HG02981 (cell line): Measurements from ENCODE around the gene RSKR.
A peak's percentile ranks its signal among the peaks of the same experiment; 100 is the strongest.
"Not testable (repeated sequence)": the region's sequence is repeated elsewhere in the genome, so short reads cannot be mapped to it uniquely, and the experiment has no call there.

Experiments
- ATAC-seq: cut with Tn5 transposase; IDR thresholded peaks from one replicate; pipeline ENCODE4 v1.9.1; 2021; ENCODE audit warnings: mild to moderate bottlenecking, moderate library complexity; ENCODE audit not compliant: unreplicated experiment

RSKR gene

DNA sequence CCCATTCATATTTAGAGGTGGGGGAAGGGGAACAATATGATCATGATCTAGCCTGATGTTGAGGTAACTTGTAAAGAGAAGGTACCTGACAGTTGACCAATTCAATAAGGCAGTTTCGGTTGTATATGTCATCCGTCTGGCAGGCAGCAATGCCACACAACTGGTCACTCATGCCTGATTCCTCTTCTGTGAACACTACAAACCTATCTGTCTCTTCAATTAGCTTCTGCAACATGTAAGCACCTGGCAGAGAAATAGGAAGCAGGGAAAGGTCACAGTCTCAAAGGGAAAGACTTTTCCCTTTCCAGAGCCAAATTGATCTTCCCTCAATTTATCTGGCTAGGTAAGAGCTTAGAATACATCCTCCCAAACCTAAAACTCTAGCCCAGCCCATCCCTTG lies 10.2 kb upstream of the RSKR start:
- ATAC-seq = no peak

- no peak for ATAC-seq
Measured at GRCh38 chr17:28623696-28624095, 9.7 kb upstream of the RSKR start.

- no peak for ATAC-seq
Measured at GRCh38 chr17:28622186-28622585, 8.2 kb upstream of the RSKR start.

- ATAC-seq = no peak
Measured at GRCh38 chr17:28620010-28620409, 6.0 kb upstream of the RSKR start.

GRCh38 chr17:28618464-28618863 lies 4.5 kb upstream of the RSKR start:
- no peak for ATAC-seq

GRCh38 chr17:28616281-28616680 lies 2.3 kb upstream of the RSKR start:
- no peak for ATAC-seq

- no peak for ATAC-seq
Measured at GRCh38 chr17:28615260-28615940, 1.4 kb upstream of the RSKR start.

GRCh38 chr17:28612936-28613872 lies 781 bp downstream of the RSKR start:
- no peak for ATAC-seq

DNA sequence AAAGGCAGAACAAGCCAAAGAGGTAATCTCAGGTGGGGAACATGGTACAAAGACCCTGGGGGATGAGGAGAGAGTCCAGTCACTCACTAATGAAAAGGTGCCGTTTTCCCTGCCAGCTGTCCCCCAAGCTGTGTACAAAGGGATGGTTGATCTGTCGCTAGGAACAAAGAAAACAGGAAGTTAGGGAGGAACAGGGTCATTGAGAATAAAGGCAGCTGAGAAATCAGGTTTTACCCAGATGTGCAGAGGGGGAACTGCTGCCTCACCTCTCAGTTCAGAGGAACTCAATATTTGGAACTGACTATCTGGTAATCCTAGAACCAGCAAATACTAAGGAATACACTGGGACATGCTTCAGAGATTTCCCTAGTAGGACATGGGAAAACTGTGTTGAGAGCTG lies 1.5 kb downstream of the RSKR start:
- ATAC-seq = no peak

- ATAC-seq = no peak
Measured at GRCh38 chr17:28610376-28610775, 3.6 kb downstream of the RSKR start.

GRCh38 chr17:28604031-28604430 lies 10.0 kb downstream of the RSKR start:
- ATAC-seq = not testable (repeated sequence)

DNA sequence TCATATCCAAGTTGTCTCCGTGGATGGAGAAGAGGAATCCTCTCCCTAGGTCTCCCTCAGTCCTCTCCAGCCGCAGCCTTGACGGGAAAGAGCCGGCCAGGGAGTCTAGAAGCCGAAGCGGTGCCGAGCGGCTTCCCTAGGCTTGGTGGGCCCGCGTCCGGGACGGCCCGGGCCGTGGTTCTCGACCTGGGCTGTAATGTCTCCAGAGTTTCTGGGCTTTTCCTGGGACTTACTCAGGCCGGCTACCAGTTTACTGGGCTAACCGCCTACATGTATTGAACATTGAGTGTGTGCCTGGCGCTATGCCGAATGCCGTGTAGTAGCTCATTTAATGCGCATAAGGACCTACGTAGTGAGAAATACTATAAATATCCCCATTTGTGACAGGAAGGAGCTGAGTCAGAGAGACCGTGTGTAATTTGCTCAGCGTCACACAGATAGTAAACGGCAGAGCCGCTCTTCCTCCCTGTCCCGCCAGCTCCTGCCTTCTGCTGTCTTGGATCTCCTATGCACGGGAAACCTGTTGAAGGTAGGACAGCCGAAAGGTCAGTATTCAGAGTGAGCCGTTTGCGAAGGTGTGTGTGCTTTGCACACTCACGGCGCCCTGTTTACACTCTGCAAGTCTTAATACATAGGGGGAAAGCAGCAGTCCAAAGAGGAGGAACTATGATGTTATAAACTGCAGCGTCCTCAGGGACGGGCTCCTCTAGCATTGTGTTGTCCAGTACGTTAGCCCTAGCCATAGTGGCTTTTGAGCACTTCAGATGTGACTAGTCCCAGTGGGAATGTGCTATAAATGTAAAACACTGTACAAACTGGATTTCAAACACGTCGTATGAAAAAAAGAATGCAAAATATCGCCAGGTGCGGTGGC lies 14.4 kb downstream of the RSKR start:
- peak; percentile 43 for ATAC-seq

- peak; percentile 80 for ATAC-seq
Measured at GRCh38 chr17:28598799-28599310, 15.1 kb downstream of the RSKR start, which contains the start of gene SPAG5. TSS of gene SPAG5 (minus strand) at chr17:28599025. CDS start at chr17:28598946, 79 bp downstream.

DNA sequence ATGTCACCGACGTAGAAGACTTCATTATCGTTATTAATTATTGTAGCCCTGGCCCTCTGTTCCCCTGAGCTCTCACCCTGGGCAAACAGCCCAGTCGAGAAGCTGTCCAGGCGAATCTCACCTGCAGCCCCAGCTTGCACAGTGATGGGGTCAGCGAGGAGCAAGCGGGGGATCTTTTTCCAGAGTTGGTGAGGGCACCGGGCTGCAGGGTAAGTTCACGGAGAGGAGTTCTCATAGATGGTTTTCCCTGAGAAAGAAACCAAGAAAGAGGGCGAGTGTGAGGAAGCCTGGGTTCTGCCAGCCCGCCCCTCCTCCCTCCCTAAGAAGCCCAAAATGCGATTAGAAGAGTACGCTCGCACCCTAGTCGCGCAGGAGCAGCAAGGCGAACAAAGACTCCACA lies 15.6 kb downstream of the RSKR start:
- no peak for ATAC-seq

- no peak for ATAC-seq
Measured at GRCh38 chr17:28597606-28598383, 16.2 kb downstream of the RSKR start.

DNA sequence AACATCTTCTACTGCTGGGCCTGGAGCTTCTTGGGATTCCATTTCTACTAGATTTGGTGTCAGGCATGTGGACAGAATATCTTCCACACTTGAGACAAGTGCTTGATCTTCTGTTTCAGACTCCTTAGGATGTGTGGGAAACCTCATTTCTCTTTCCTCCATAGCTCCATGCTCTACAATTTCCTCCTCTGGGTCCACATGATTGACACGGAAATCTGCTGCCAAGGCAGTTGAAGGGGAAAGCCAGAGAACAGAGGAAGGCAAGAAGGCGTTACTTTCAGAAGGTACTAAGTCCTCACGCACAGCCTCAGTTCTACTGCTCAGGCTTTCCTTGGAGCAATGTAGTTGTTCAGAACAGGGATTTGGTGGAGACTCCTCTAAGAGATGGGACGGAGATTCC lies 21.7 kb downstream of the RSKR start:
- no peak for ATAC-seq

- ATAC-seq = no peak
Measured at GRCh38 chr17:28585851-28586250, 28.1 kb downstream of the RSKR start.

DNA sequence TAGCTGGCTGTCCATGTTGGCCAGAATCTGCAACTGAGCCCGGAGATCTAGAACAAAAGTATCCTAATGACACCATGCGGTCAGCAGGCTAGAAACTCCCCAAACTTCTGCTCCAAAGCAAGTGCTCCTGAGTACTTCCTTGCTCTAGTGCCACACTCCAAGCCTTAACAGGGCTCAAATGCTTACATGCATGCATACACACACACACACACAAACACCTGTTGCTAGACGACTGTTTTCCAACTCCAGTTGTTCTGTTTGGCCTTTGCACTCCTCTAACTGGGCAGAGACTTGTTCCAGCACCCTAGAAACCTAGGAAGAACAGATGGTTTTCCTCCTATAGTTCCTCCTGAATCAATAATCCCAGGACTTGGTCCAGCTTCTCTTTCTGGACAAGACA lies 29.6 kb downstream of the RSKR start:
- no peak for ATAC-seq

- ATAC-seq = no peak
Measured at GRCh38 chr17:28582513-28582912, 31.5 kb downstream of the RSKR start.

- ATAC-seq = no peak
Measured at GRCh38 chr17:28580959-28581358, 33.0 kb downstream of the RSKR start.
